Lung (tissue), 12 donors: ENCODE results near the gene RAP1GAP2. TPM values are rescaled to one million over a fixed set of nuclear protein-coding genes. Genes with fewer than 3 reads are reported as not detected.
"Not testable (repeated sequence)": the region's sequence is repeated elsewhere in the genome, so short reads cannot be mapped to it uniquely, and the experiment has no call there.

Experiments used
- ATAC-seq: fragments of 200-7000 bp; cut with Tn5 transposase; one replicate; pipeline ENCODE4 v1.9.1; 2020; ENCODE audit warnings: moderate number of reproducible peaks; ENCODE audit not compliant: insufficient read depth, low FRiP score
- DNase-seq, 3 donors: peaks; one replicate each; pipeline ENCODE4 v3.0.0-alpha.2; 2013 to 2017
- H3K27ac ChIP-seq, 2 donors: one replicate each; pipeline ENCODE4 v1.5.1; 2013; ENCODE audit warnings: mild to moderate bottlenecking in 2 of 2, moderate library complexity in 2 of 2, control low read depth in 1 of 2, inconsistent platforms in 1 of 2, low read depth in 1 of 2, low read length in 1 of 2
- H3K27me3 ChIP-seq, 3 donors: one replicate each; pipeline ENCODE4 v1.5.1; 2013; ENCODE audit warnings: low read length in 2 of 3; ENCODE audit not compliant: control insufficient read depth in 3 of 3, insufficient read depth in 3 of 3
- H3K36me3 ChIP-seq, 4 donors: one replicate each; pipeline ENCODE4 v1.5.1; 2013; ENCODE audit warnings: low read length in 4 of 4, mild to moderate bottlenecking in 1 of 4, moderate library complexity in 1 of 4; ENCODE audit not compliant: control insufficient read depth in 4 of 4, insufficient read depth in 4 of 4
- H3K4me1 ChIP-seq, 5 donors: one replicate each; pipeline ENCODE4 v1.5.1; 2013; ENCODE audit warnings: low read length in 5 of 5, mild to moderate bottlenecking in 2 of 5, moderate library complexity in 1 of 5; ENCODE audit not compliant: control insufficient read depth in 5 of 5, insufficient read depth in 5 of 5
- H3K4me3 ChIP-seq: one replicate; pipeline ENCODE4 v1.5.1; 2013; ENCODE audit warnings: mild to moderate bottlenecking, control low read depth, moderate library complexity
- H3K9ac ChIP-seq, 2 donors: one replicate each; pipeline ENCODE4 v1.5.1; 2013; ENCODE audit warnings: low read length in 2 of 2, control low read depth in 1 of 2; ENCODE audit not compliant: insufficient read depth in 1 of 2
- H3K9me3 ChIP-seq, 4 donors: one replicate each; pipeline ENCODE4 v1.5.1; 2013; ENCODE audit warnings: low read length in 3 of 4, mild to moderate bottlenecking in 1 of 4, moderate library complexity in 1 of 4; ENCODE audit not compliant: control insufficient read depth in 4 of 4, insufficient read depth in 3 of 4
- CTCF ChIP-seq: IDR thresholded peaks from 2 replicates; pipeline ENCODE4 v1.5.1; 2012; ENCODE audit warnings: mild to moderate bottlenecking; ENCODE audit errors: control extremely low read depth, extremely low read depth
- WGBS, 2 donors: extraction: QIAGEN DNeasy Blood & Tissue Kit; methylation state at CpG; one replicate each; pipeline ENCODE4 v1.1.7; 2013; 5-methylcytosine and 5-hydroxymethylcytosine counted together
- polyA plus RNA-seq, 2 donors: library from polyadenylated mRNA; stranded (reverse); fragments of 200-250 nt; gene quantifications; one replicate each; pipeline ENCODE4 v1.2.1, GENCODE V29; 2013
- total RNA-seq, 2 donors: library from RNA; depleted of rRNA in 1 of 2; stranded (reverse); fragments of >200 nt in 1 of 2; gene quantifications; one replicate each; pipeline ENCODE4 v1.2.1, GENCODE V29; 2014 to 2021
- donor health status: control.
- donor health status: control.
- donor health status: Bipolar disorder and iron deficiency.
- donor health status: healthy.
- donor health status: DM: yes; HTN: yes; CAD: no.

The RAP1GAP2 gene
- total and polyA plus RNA-seq, 4 donors, result 5.3 to 16.7 (median 6.0) TPM

- Histone ChIP-seq H3K27me3 (no peaks in the 10 kb centered on the region), H3K4me3 (no peak overlapping the region), H3K36me3 (peaks cover 0 to 7% (median 0%) of the 10 kb centered on the region in 4 donors), H3K27ac (no peak overlapping the region), H3K9me3 (peaks cover 0 to 4% (median 0%) of the 10 kb centered on the region in 4 donors), H3K4me1 (peaks cover 0 to 4% (median 0%) of the 10 kb centered on the region in 5 donors), H3K9ac (no peak overlapping the region)
- no peak for TF ChIP-seq CTCF
- ATAC-seq (no peak), DNase-seq (no peak)
- 88 to 96% methylated on average over 18 of the region's 18 CpGs for WGBS, 2 donors
Observed at GRCh38 chr17:3027786-3028532, 231.7 kb downstream of the RAP1GAP2 start.

- no peak overlapping the region for H3K4me3 ChIP-seq
- peaks cover 0 to 4% (median 0%) of the 10 kb centered on the region in 5 donors for H3K4me1 ChIP-seq
- 81 to 90% methylated on average over 19 of the region's 19 CpGs for WGBS, 2 donors
- H3K9me3 ChIP-seq, result no peaks in the 10 kb centered on the region
- DNase-seq (no peak), ATAC-seq (no peak)
- H3K9ac ChIP-seq, result no peak overlapping the region
- no peaks in the 10 kb centered on the region for H3K27me3 ChIP-seq
- no peak for TF ChIP-seq CTCF
- peak overlapping the region in 1 of 2 donors; percentile 79 for H3K27ac ChIP-seq
- H3K36me3 ChIP-seq, result peaks cover 0 to 7% (median 0%) of the 10 kb centered on the region in 4 donors
Observed at GRCh38 chr17:3029213-3029913, 233.1 kb downstream of the RAP1GAP2 start.

- Histone ChIP-seq H3K36me3 (peaks cover 0 to 7% (median 0%) of the 10 kb centered on the region in 4 donors), H3K4me1 (peaks cover 0 to 6% (median 1%) of the 10 kb centered on the region in 5 donors), H3K27me3 (no peaks in the 10 kb centered on the region), H3K27ac (no peak overlapping the region), H3K4me3 (no peak overlapping the region), H3K9me3 (no peaks in the 10 kb centered on the region), H3K9ac (no peak overlapping the region)
- DNase-seq (peak in 1 of 3 donors; percentile 13), ATAC-seq (no peak)
- TF ChIP-seq CTCF, result no peak
- WGBS, 2 donors, result 44 to 55% methylated on average over 7 of the region's 7 CpGs
Observed at GRCh38 chr17:3030096-3030495, 233.9 kb downstream of the RAP1GAP2 start.

GRCh38 chr17:3030852-3031470, 234.7 kb downstream of the RAP1GAP2 start:
- H3K9me3 ChIP-seq, H3K4me3 ChIP-seq, H3K36me3 ChIP-seq, H3K9ac ChIP-seq, H3K27me3 ChIP-seq, DNase-seq, ATAC-seq, H3K4me1 ChIP-seq: not testable (repeated sequence)
- 88 to 92% methylated on average over 14 of the region's 14 CpGs for WGBS, 2 donors
- peak overlapping the region in 1 of 2 donors; percentile 64 for H3K27ac ChIP-seq
